CD14-positive monocyte (primary cell): ENCODE results near the gene TMEM161B. TPM values are rescaled to one million over a fixed set of nuclear protein-coding genes. Genes with fewer than 3 reads are reported as not detected.
A peak's percentile ranks its signal among the peaks of the same experiment; 100 is the strongest.

Experiments used
- DNase-seq, 3 donors: peaks; one replicate each; pipeline ENCODE4 v3.0.0-alpha.2; 2011 to 2022
- H2AFZ ChIP-seq: 2 replicates; pipeline ENCODE4 v1.6.0; 2012; ENCODE audit warnings: mild to moderate bottlenecking, low read depth, low read length, inconsistent platforms; ENCODE audit not compliant: insufficient read depth, poor library complexity, severe bottlenecking
- H3K27ac ChIP-seq, 2 donors: 1 replicate in 1 of 2; 2 replicates in 1 of 2; pipeline ENCODE4 v1.5.1; 2012 to 2013; ENCODE audit warnings: low read length in 2 of 2, control low read depth in 1 of 2, inconsistent platforms in 1 of 2, low read depth in 1 of 2, mild to moderate bottlenecking in 1 of 2
- H3K27me3 ChIP-seq, 2 donors: one replicate each; pipeline versions ENCODE4 v1.6.0 to v1.6.1; 2011 to 2013; ENCODE audit warnings: low read length in 2 of 2; ENCODE audit not compliant: control insufficient read depth in 2 of 2, insufficient read depth in 2 of 2
- H3K36me3 ChIP-seq, 2 donors: replicated peaks in 1 of 2; 1 replicate in 1 of 2; 2 replicates in 1 of 2; pipeline versions ENCODE4 v1.5.1 to v1.6.1; 2012 to 2013; ENCODE audit warnings: low read length in 2 of 2, control low read depth in 1 of 2, inconsistent platforms in 1 of 2, mild to moderate bottlenecking in 1 of 2; ENCODE audit not compliant: insufficient read depth in 2 of 2, control insufficient read depth in 1 of 2
- H3K4me1 ChIP-seq, 2 donors: 1 replicate in 1 of 2; 2 replicates in 1 of 2; pipeline versions ENCODE4 v1.5.1 to v1.6.1; 2012 to 2013; ENCODE audit warnings: low read length in 2 of 2, control low read depth in 1 of 2, inconsistent platforms in 1 of 2, mild to moderate bottlenecking in 1 of 2, moderate library complexity in 1 of 2; ENCODE audit not compliant: insufficient read depth in 2 of 2, control insufficient read depth in 1 of 2
- H3K4me2 ChIP-seq: replicated peaks from 2 replicates; pipeline ENCODE3; 2012; ENCODE audit warnings: low read length, moderate library complexity, mild to moderate bottlenecking; ENCODE audit not compliant: poor library complexity, severe bottlenecking; ENCODE audit errors: extremely low read depth
- H3K4me3 ChIP-seq, 3 experiments: fragments of 200-600 bp in 1 of 3; sonication (generic) in 1 of 3; replicated peaks in 1 of 3; 1 replicate in 2 of 3; 2 replicates in 1 of 3; pipeline ENCODE4 v1.5.1; 2011 to 2013; ENCODE audit warnings: low read length in 3 of 3, mild to moderate bottlenecking in 3 of 3, control low read depth in 2 of 3, low read depth in 2 of 3, inconsistent platforms in 1 of 3, moderate library complexity in 1 of 3
- H3K79me2 ChIP-seq: 2 replicates; pipeline ENCODE4 v1.6.0; 2012; ENCODE audit warnings: mild to moderate bottlenecking, control low read depth, inconsistent platforms, low read length, moderate library complexity; ENCODE audit not compliant: insufficient read depth
- H3K9ac ChIP-seq: 2 replicates; pipeline ENCODE4 v1.6.0; 2017; ENCODE audit warnings: low read length, mild to moderate bottlenecking; ENCODE audit not compliant: insufficient read depth, poor library complexity, severe bottlenecking
- H3K9me3 ChIP-seq, 2 donors: replicated peaks in 1 of 2; 1 replicate in 1 of 2; 2 replicates in 1 of 2; pipeline versions ENCODE4 v1.5.1 to v1.6.1; 2012 to 2013; ENCODE audit warnings: low read length in 2 of 2, control low read depth in 1 of 2; ENCODE audit not compliant: control insufficient read depth in 1 of 2, insufficient read depth in 1 of 2
- H4K20me1 ChIP-seq: 2 replicates; pipeline ENCODE4 v1.6.0; 2012; ENCODE audit warnings: mild to moderate bottlenecking, low read length, control low read depth, moderate library complexity; ENCODE audit not compliant: insufficient read depth
- H3K27ac Mint-ChIP-seq, 7 donors: one replicate each; pipeline ENCODE4 v1.8.0; 2020; ENCODE audit warnings: mild to moderate bottlenecking in 7 of 7, mixed read lengths in 7 of 7, moderate library complexity in 6 of 7, inconsistent platforms in 2 of 7
- H3K27me3 Mint-ChIP-seq, 3 donors: one replicate each; pipeline ENCODE4 v1.8.0; 2021 to 2022; ENCODE audit warnings: low read depth in 3 of 3, mild to moderate bottlenecking in 3 of 3, mixed read lengths in 3 of 3, moderate library complexity in 3 of 3, inconsistent platforms in 1 of 3
- H3K36me3 Mint-ChIP-seq, 2 donors: one replicate each; pipeline ENCODE4 v1.8.0; 2020; ENCODE audit warnings: mixed read lengths in 2 of 2, inconsistent platforms in 1 of 2, mild to moderate bottlenecking in 1 of 2
- H3K4me1 Mint-ChIP-seq: one replicate; pipeline ENCODE4 v1.8.0; 2020; ENCODE audit warnings: mild to moderate bottlenecking, mixed read lengths
- H3K4me3 Mint-ChIP-seq, 2 donors: one replicate each; pipeline ENCODE4 v1.8.0; 2020; ENCODE audit warnings: mild to moderate bottlenecking in 2 of 2, mixed read lengths in 2 of 2, moderate library complexity in 1 of 2
- H3K9me3 Mint-ChIP-seq, 7 donors: one replicate each; pipeline ENCODE4 v1.8.0; 2020 to 2022; ENCODE audit warnings: mixed read lengths in 7 of 7, mild to moderate bottlenecking in 6 of 7, moderate library complexity in 6 of 7, inconsistent platforms in 2 of 7
- CTCF ChIP-seq: fragments of 200-600 bp; IDR thresholded peaks from one replicate; pipeline ENCODE4 v1.8.0; 2022; ENCODE audit warnings: antibody characterized with exemption, mild to moderate bottlenecking
- WGBS: methylation state at CpG from one replicate; pipeline ENCODE4 v1.1.5; 2013; ENCODE audit warnings: missing lambda C conversion rate; ENCODE audit not compliant: insufficient coverage; 5-methylcytosine and 5-hydroxymethylcytosine counted together
- intact Hi-C, 2 donors: fragments of 100-400 bp; cut with micrococcal nuclease; formaldehyde crosslinking; loops; one replicate each; pipeline versions ENCODE4 v1.15.0 to v1.15.1; 2023
- polyA plus RNA-seq, 3 donors: library from polyadenylated mRNA; depleted of rRNA in 1 of 3; unstranded in 2 of 3; stranded (reverse) in 1 of 3; fragments of 300-500 nt in 2 of 3; fragments of >200 nt in 1 of 3; fragmentation: Illumina TruSeq in 2 of 3; gene quantifications; 1 replicate in 2 of 3; 2 replicates in 1 of 3; pipeline ENCODE4 v1.2.3, GENCODE V29; 2012 to 2021
- small RNA-seq: library from RNA; depleted of rRNA; stranded (forward); fragments of <200 nt; gene quantifications from one replicate; pipeline ENCODE3, GENCODE V24; 2012; ENCODE audit warnings: low read depth; ENCODE audit not compliant: insufficient read length

The TMEM161B gene
- polyA plus RNA-seq, 3 donors = 4.4 to 9.4 (median 5.0) TPM

DNA sequence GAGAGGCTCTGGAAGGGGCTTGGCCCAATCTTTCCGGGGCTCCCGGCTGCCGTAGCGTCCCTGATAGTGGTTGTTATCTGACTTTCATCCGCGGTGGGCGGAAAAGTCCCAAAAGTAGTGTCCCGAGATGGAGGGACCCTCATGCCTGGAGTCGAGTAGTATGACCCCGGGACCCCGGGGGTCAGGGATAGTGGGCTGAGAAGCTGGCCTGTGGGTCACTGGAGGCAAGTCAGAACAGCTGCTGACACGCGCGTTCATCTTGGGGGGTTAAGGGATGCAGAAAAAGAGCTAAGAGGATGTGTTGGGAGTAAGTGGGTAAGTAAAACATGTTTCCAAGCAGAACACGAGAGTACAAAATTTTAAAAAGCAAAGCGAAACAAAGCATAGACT is 123.4 kb downstream of the TMEM161B start:
- H3K27ac Mint-ChIP-seq = no peak overlapping the region
- Histone ChIP-seq H3K4me1 (peaks cover 13 to 14% of the 10 kb centered on the region in 2 donors), H3K4me3 (no peak overlapping the region), H3K4me2 (no peak overlapping the region), H3K9ac (no peak overlapping the region), H4K20me1 (no peaks in the 10 kb centered on the region), H2AFZ (no peak overlapping the region), H3K27me3 (peaks cover 77 to 84% of the 10 kb centered on the region in 2 donors), H3K79me2 (no peaks in the 10 kb centered on the region), H3K9me3 (peaks cover 12 to 42% of the 10 kb centered on the region in 2 donors), H3K36me3 (no peaks in the 10 kb centered on the region), H3K27ac (no peak overlapping the region)
- peaks cover 10% of the 10 kb centered on the region for H3K4me1 Mint-ChIP-seq
- H3K9me3 Mint-ChIP-seq = peaks cover 0 to 18% (median 8%) of the 10 kb centered on the region in 7 donors
- H3K4me3 Mint-ChIP-seq = peak overlapping the region in 1 of 2 donors; percentile 74
- no peak for DNase-seq
- H3K27me3 Mint-ChIP-seq = peaks cover 6 to 28% (median 14%) of the 10 kb centered on the region in 3 donors
- peaks cover 0 to 2% of the 10 kb centered on the region in 2 donors for H3K36me3 Mint-ChIP-seq
- intact Hi-C loops = loop anchor here in 1 of 2 donors (10.0 kb wide), 1 partner anchor 540 kb away; no protein-coding TSS in a partner anchor
- WGBS = 5% methylated on average over 16 of the region's 16 CpGs
- no peak for TF ChIP-seq CTCF

Small RNA genes within 50 kb of the gene (small RNA-seq; reads per million reads assigned to genes)
- not detected for gene RNA5SP187
